HG03064 (cell line): ENCODE measurements around the gene SHQ1.
"Not testable (repeated sequence)": the region's sequence is repeated elsewhere in the genome, so short reads cannot be mapped to it uniquely, and the experiment has no call there.

Source experiments
- ATAC-seq: cut with Tn5 transposase; IDR thresholded peaks from one replicate; pipeline ENCODE4 v1.9.1; 2021; ENCODE audit warnings: low read depth; ENCODE audit not compliant: unreplicated experiment

Gene SHQ1

DNA sequence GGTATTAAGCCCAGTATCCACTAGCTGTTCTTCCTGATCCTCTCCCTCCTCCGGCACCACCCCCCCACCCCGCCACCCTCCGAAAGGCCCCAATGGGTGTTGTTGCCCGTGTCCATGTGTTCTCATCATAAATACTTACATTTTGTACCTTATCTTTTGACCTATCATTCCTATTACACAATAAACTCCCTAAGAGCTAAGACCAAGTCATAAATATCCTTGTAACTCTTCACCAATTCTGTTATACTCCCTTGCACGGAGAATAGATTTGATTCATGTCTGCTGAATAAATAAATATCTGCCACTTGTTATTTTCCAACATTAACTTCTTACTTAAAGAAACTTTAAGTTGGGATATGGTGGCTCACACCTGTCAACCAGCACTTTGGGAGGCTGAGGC, 43.9 kb downstream of the SHQ1 start:
- no peak for ATAC-seq

DNA sequence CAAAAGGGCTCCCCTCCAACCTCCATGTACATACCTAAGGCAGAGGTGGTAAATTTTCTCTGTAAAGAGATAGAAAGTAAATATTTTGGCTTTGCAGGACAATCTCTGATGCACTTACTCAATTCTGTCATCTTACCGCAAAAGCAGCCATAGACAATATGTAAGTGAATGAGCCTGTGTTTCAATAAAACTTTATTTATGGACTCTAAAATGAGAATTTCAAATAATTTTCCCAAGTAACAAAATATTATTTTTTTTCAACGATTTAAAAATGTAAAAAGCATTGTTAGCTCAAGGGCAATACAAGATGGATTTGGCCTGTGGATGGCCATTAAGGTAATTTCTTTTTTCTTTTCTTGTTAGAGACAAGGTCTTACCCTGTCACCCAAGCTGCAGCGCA, 44.7 kb downstream of the SHQ1 start:
- no peak for ATAC-seq

DNA sequence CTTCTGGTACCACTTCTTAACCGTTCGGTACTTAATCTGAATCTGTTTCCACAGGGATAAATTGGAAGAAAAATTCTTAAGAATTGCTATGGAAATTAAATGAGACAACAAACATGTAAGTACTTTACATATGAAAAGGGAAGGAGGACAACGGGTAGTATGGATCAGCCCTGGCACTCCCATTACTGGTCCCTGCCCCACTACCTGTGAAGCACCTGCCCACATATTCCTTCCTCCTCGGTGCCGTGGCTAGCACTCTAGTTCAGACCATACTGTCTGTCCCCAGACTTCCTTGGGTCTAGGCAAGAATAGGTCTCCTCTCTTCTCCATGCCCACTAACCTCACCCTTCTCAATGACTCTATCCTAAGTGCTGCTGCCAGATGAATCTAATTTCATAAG, 46.2 kb downstream of the SHQ1 start:
- no peak for ATAC-seq

DNA sequence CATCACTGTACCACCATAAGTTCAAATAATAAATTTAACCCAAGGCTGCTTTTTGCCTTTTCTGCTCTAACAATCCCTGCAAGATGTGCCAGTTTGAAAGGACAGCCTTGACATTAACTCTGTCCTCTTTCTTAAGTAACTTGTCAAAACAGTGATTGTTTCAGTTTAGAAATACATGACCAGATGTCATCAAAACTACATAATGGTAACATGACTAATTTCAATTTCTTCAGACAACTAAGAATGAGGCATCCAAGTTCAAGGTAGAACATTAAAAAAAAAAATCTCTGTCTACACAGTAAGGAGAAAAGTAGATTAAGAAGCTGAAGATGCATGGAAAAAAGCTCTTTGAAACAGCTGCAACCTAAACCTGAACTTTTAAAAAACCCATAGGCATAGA, 47.4 kb downstream of the SHQ1 start:
- no peak for ATAC-seq

DNA sequence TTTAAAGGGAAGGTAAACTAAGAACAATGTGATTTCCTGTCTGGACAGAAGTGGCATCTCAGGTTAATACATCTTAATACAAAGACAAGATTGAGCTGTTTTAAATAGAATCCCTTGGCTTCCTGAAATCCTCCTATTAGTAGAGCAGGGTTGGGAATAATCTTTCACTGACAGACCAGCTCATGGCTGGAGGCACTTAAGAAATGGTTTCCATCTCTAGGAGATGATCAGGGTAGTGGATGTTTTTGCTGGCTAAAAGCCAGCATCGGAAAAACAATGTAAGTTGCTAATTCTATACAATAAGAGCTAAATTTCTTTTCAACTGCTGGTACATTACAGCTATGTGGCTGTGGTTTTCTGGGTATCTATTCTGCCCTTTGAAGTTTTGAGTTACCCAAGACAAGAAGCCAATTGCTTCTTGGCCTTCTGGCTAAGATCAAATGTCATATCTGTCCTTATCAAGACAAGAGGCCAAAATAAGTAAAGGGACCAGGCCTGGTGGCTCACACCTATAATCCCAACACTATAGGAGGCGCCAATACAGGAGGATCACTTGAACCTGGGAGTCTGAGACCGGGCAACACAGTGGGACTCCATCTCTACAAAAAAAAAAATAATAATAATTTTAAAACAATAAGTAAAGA, 49.6 kb downstream of the SHQ1 start:
- ATAC-seq = no peak

DNA sequence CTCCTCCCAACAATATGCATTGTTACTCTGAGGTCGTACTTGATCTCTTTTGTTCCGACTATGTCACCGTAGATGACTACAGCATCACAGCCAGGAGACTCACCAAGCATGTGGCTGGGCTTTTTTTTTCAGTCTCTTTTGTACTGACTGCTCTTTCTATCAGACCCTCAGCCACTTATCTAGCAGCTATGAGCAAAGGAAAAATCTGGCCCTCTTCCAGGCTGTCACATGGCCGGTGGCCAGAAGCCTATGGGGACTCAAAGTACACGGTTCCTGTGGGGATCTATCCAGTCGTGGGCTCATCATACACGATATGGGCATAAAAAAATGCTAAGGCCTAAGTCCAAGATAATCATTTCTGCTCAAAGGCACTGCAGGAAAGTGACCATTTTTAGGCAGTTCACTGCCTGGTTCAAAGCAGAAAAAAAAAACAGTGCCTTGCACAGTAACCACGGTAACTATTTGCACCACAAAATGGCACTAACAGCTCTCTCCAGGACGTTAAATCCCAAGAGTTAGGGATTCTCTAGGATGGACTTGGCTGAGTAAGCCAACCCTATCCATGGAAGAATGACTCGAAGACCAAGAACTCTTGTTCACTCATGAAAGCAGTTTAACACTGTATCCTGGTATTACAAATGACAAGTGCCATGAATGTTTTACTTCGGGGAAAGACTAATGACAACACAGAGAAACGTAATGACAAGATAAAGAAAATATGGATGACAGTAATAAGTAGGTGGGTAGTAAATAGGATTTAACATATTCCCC, 50.3 kb downstream of the SHQ1 start:
- ATAC-seq = no peak

DNA sequence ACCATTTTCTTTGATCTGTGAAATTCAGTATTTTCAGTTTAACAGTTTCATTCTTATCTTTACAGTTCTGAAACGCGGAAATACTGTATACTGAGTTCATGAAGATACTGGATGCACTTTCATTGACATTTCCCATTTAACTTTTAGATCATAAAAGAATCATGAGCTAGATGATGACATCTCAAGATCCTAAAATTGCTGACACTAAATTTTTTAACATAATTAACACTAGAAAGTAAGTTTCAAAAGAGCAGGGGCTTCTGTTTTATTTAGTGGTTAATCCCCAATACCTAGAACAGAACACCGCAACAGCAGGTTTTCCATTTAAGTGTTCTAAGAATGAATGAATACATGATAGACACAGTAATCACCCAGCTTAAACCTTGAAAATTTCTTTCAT, 54.2 kb downstream of the SHQ1 start:
- ATAC-seq = no peak

DNA sequence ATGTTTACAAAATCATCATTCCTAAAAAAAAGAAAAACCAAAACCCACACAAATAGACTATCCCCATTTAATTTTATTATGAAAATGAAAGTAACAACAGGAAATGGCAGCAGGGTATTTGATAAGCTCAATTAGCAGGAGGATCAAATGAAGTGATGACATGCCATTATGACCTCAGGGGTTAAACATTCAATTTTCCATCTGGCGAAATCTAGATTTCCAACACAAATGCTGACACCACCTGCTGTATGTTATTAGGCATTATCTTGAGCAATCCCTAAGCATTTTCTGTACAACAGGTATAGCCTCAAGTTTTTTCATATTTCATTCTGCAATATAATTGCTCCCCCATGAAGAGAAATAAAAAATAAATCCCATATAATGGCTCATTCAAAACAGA, 57.1 kb downstream of the SHQ1 start:
- no peak for ATAC-seq

DNA sequence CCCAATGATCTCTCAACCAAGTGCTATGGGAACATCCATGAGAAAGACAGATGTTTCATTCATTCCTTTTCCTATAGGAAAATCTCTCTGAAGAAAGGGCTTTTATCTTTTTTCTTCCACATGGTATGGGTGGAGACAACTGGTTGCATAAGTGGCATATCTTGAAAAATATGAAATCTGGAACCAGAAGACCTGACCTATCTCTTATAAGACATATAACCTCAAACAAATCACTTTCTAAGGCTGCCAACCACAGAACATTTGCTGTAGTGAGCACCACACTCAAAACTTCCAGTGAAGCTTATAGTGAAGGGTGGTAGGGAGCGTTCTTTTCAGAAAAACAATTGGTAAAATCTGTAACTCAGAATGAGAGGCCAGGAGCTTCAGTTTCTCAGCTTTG, 58.5 kb downstream of the SHQ1 start:
- no peak for ATAC-seq

DNA sequence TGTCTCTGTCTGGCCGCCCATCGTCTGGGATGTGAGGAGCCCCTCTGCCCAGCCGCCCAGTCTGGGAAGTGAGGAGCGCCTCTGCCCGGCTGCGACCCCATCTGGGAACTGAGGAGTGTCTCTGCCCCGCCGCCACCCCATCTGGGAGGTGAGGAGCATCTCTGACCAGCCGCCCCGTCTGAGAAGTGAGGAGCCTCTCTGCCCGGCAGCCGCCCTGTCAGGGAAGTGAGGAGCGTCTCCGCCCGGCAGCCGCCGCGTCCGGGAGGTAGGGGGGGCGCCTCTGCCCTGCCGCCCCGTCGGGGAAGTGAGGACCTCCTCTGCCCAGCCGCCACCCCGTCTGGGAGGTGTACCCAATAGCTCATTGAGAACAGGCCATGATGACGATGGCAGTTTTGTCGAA, 60.0 kb downstream of the SHQ1 start:
- ATAC-seq = not testable (repeated sequence)

DNA sequence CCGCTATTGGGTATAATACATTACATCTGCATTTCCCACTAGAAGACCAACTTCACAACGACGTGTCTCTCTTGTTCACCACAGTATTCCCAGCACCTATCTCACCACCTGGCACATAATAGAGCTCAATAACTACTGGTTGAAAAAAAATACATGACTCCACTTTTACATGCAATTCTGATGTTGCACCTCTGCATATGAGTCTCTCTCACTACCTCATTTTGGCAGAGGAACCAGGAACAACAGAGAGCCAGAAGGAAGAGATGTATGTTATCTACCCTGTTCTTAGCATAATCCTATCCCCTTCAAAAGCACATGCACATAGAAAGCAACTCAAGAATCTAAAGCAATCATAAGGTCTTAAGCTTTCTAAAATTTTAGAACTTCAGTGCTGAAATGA, 61.6 kb downstream of the SHQ1 start:
- ATAC-seq = no peak

DNA sequence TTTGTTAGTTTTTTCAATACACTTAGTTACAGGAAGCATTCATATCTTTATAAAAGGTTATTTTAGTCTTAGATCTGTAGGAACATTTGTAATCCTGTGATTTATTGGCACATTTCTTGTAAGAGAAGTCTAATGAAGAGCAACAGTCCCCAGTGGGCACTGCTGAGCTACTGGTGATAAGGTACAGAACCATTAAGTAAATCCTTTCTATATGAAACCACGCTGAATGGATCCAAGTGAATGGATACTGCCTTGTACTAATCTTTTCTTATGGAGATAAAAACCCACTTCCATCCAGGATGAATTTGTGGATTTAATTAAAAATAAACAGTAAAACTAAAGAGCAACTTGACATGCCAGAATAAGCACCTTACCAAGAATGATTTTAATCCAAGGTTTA, 64.0 kb downstream of the SHQ1 start:
- ATAC-seq = no peak

DNA sequence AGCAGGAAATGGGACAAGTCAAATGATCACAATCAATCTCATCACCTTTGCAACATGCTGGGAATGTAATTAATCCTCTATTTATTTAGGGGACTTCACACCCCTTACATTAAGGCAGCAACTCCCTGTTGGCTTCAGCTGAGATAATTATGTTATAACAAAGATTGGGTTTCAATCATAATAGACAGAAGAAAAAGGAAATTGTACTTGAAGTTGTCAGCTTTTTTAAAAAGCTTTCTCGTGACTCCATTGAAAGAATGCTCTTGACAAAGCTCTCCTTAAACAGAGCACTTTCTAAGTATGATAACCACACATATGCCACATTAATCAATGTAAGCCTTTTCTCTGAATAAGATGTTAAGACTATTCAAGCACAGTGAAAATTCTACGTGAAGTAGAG, 65.7 kb downstream of the SHQ1 start:
- ATAC-seq = no peak

DNA sequence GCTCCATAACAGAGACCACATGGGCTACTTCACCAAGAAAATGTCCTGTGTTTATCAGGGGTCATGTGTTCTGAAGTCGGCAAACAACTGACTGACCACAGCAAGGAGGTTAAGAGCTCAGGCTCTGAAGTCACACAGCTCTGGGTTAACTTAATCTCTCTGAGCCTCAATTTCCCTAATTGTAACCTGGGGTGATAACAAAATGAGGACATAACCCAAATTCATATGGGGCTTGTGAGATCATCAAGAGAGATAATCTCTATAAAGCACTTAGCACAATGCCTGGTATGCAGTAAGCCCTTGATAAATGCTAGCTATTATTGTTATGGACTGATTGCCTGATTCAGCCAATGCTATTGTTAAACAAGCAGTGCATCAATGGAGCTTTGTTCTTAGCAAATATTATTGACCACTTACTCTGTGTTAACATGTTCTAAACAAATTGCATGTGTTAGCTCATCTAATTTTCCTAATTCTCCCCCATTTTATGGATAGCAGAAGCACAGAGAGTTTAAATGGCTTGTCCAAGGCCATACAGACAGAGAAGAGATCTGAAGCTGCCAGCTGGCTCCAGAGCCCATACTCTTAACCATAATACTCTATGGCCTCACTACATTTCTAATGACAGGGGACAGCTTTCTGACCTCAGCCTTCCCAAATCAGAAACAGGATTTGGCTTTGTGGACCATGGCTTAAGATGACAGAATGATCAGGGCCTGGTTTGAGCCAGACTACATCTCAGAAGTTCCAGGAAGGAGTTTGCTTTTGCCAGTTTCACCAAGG, 78.3 kb downstream of the SHQ1 start:
- ATAC-seq = no peak

DNA sequence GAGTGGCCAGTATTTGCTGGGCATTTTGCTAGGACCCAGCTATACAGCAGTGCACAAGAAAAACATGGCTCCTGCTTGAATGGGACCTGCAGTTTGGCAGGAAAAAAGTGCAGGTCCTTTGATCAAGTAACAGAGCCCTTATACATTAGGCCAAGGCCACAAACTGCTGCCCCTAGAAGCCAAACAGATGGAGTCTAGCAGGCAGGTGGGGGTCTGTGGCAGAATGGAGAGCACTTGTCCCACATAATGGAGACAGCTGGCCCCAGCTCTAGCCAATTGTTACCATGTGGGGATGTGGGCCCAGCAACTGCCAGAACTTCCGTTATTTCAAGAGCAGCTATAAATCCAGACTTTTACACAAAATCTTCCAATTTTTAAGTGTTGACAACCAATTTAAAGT, 79.3 kb downstream of the SHQ1 start:
- ATAC-seq = no peak

DNA sequence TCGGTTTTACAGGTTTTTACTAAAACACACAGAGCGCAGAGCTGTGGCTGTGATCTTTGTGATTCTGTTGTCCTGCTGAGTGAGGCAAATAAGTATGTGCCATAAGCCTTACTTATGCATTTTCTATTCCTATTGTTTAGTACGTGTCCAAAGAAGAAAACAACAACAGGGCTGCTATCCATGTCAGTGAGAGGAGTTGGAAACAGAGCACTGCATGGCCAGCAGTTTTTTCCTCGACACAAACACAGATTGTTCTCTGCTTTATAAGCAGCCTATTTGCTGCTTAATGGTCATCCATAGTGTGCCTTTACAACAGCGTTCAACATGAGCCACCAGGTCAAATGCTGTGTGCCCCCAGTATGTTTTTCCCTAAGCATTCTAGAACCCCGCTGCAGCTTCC, 79.8 kb downstream of the SHQ1 start:
- no peak for ATAC-seq

DNA sequence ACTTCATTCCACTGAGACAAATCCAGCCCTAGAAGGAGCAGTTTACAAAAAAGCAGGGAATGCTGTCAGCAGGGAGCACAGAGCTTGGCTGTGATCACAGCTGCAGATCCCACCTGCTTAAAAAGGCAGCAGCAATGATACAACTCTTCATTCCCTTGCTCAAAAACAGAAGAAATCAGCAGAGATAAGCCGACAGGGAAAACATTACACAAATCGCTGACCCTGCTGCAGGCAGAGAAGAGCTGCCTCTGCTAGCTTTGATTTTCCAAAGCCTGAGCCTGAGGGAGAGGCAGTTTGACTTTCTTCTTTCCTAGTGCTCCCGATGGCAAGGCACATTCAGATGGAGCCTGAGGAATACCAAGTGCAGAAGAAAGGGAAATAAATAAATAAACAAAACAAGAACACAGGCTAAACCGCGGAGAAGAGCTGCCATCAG, 80.2 kb downstream of the SHQ1 start:
- ATAC-seq = no peak

DNA sequence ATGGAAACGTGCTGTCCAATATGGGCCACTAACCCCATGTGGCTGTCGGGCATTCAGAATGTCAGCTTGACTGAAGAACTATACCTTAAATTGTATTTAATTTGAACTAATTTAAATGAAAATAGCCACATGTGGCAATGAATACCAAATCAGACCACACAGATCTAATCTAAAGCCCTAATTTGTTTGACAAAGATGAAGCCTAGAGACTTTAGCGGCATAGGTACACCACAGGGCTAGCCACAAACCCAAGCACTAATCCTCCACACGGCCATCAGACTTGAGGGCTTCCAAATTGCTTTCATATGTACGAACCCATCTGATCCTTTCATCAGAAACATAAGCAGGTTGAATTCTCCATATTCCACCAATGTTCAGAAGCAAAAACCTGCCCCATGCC, 81.4 kb downstream of the SHQ1 start:
- ATAC-seq = no peak

DNA sequence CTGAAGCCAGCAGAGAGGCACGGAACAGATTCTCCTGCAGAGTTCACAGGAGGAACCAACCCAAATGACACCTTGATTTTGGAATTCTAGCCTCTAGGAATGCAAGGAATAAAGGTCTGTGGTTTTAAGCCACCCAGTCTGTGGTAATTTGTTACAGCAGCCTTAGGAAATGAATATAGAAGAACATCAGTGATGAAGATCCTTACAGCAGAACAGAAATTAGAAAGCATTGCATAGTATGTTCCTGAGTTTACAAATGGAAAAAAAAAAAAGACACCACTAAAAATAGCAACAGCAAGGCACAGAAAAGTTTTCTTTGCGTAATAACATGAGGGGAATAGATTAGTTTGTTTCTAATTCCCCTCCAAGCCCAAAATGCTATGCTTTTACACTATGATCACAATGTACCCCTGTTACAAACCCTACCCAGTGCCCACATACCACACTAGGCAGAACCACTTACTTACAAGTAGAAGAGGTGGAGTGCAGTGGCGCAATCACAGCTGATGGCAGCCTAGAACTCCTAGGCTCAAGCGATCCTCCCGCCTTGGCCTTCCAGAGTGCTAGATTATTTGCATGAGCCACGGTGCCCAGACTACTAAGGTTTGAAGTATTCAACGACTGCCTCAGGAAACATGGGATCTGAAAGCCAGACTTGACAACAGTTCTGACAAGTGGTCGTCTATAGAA, 84.3 kb downstream of the SHQ1 start:
- ATAC-seq = no peak

DNA sequence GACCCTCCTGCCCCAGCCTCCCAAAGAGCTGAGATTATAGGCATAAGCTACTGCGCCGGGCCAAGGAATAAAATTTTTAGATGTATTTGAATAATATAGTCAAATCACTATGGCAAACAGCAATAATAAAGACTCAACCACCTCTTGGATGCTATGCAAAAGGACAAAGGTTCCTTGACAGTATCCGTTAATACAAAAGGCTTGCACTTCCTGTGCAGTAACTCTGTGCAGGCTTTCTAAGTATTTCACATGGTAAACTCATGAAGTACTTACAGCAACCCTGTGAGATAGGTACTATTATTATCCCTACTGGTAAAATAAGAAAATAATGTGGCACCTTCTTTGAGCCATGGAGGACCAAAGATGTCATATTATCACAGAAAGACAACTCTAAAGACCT, 86.8 kb downstream of the SHQ1 start:
- no peak for ATAC-seq

DNA sequence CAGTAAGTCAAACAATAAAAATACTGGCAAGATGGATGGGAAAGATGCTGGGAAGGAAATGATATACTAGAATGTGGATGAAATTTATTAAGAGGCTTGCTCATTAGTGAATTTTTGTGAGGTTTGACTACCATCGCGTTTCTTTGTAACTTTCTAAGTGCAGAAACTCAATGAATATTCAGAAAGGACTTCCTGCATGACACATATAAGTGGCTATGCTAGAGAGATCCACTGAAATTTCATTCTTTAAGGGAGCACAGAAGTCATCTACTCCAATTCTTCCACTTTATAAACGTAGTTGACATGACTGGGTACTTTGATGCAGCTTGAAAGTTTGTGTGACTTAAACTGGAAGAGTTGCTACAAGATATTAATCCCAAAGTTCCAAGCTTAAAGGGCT, 88.0 kb downstream of the SHQ1 start:
- no peak for ATAC-seq
